GM18873 (cell line): ENCODE data around the gene PLEKHF1.

Source experiments
- ATAC-seq: cut with Tn5 transposase; IDR thresholded peaks from one replicate; pipeline ENCODE4 v1.9.1; 2021; ENCODE audit warnings: mild to moderate bottlenecking, moderate library complexity, moderate number of reproducible peaks; ENCODE audit not compliant: unreplicated experiment, low FRiP score

PLEKHF1 gene

DNA sequence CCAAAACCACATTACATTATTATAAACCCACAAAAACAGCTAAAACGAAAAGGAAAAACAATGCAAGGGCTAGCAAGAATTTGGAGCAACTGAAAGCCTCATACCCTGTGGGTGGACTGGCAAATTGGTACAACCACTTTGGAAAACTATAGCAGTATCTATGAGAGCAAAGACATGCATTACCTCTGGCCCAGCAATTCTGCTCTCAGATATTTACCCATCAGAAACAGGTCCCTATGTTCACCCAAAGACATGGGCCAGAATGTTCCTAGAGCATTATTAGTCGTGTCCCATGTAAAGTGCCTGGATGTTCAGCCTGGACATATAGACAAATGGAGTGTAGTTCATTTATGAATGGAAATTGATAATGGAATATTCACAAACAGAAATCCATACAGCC is 31.3 kb upstream of the PLEKHF1 start:
- ATAC-seq = no peak

DNA sequence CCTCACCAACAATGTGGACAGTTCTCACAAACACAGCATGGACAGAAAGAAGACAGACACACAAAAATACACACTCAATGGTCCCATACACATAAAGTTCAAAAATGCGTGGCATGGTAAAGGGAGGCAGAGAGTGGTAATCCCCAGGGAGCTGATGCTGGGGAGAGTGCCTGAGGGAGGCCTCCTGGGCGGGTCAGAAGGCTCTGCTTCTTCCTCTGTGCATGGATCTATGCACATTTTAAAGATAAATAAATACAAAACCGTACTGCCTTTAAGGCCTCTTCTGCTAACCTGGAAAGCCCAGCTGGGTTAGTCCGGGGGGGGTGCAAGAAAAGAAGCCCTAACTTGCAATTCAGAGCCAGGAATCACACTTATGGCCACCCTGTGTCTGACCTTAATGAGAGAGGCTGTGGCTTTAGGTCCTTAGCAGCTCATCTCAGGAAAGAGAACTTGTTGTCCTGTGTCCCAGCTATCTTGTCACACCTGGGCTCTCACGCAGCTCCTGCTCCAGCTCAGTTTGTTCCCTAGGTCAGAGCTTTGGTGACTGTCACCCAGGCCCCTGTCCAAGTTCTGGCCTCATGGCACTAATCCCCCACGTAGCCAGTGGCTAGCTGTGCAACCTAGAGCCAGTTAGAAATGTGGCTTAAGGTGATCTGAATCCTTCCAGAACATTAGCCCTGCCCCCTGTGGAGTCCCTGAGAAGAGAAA is 30.7 kb upstream of the PLEKHF1 start:
- no peak for ATAC-seq

GRCh38 chr19:29635963-29636362 is 29.3 kb upstream of the PLEKHF1 start:
- no peak for ATAC-seq

- ATAC-seq = no peak
These were observed 28.5 kb upstream of the PLEKHF1 start for GRCh38 chr19:29636553-29637360.

GRCh38 chr19:29639086-29639485 is 26.2 kb upstream of the PLEKHF1 start:
- no peak for ATAC-seq

GRCh38 chr19:29640231-29640630 is 25.0 kb upstream of the PLEKHF1 start:
- no peak for ATAC-seq

DNA sequence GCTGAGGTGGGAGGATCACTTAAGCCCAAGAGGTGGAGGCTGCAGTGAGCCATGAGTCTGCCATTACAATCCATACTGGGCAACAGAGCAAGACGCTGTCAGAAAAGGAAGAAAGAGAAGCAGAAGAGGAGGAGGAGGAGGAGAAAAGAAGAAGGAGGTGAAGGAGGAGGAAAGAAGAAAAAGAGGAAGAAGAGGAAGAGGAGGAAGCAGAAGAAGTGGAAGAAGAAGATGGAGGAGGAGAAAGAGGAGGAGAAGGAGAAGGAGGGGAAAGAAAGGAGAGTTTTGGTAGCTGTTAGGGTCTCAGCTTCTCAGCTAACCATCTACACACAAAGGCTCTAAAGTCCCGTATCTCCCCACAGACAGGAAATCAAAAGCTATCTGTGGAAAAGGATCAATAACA is 23.7 kb upstream of the PLEKHF1 start:
- ATAC-seq = no peak

DNA sequence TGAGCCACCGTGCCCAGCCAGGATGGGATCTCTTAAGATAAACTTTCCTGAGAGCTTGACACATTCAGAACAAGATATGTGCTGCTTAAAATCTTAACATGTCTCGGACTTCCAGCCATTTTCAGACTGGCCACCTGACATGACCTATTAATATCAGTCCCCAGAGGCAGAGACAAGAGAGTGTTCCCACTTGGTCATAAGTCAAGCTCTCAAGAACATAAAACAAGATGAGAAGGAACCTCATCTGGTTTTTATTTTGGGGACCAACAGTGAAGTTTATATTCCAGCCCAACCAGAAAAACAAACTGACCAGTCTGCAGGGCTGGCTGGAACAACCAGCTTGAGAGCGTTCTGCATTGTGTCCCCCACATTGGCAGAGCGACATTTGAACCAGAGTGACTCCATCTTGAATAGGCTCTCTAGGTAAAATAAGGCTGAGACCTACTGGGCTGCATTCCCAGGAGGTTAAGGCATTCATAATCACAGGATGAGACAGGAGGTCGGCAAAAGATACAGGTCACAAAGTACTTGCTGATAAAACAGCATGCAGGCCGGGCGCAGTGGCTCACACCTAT is 21.8 kb upstream of the PLEKHF1 start:
- no peak for ATAC-seq

DNA sequence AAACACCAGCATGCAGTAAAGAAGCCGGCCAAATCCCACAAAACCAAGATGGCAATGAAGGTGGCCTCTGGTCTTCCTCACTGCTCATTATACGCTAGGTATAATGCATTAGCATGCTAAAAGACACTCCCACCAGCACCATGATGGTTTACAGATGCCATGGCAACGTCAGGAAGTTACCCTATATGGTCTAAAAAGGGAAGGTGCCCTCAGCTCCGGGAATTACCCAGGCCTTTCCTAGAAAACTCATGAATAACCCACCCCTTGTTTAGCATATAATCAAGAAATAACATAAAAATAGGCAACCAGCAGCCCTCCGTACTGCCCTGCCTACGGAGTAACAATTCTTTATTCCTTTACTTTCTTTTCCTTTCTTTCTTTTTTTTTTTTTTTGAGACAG is 21.1 kb upstream of the PLEKHF1 start:
- ATAC-seq = no peak

DNA sequence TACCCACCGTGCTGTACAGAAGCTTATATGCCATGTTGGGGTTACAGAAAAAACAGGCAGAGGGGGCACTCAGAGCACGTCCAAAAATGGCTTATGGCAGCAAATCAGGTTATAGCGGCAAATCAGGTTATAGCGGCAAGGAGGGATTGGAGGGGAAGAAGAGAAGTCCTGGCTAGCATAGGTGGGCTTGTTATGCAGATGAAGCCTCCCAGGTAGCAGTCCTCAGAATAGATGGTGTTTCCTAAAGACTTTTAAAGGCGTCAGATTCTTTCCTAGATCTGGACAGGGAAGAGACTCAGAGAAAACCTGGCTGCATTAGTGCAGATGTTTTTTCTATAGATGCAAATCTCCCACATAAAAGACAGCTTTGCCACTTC is 19.8 kb upstream of the PLEKHF1 start:
- no peak for ATAC-seq

- ATAC-seq = no peak
These were observed 19.4 kb upstream of the PLEKHF1 start for GRCh38 chr19:29645911-29646310.

GRCh38 chr19:29650772-29651387 is 14.4 kb upstream of the PLEKHF1 start:
- no peak for ATAC-seq

DNA sequence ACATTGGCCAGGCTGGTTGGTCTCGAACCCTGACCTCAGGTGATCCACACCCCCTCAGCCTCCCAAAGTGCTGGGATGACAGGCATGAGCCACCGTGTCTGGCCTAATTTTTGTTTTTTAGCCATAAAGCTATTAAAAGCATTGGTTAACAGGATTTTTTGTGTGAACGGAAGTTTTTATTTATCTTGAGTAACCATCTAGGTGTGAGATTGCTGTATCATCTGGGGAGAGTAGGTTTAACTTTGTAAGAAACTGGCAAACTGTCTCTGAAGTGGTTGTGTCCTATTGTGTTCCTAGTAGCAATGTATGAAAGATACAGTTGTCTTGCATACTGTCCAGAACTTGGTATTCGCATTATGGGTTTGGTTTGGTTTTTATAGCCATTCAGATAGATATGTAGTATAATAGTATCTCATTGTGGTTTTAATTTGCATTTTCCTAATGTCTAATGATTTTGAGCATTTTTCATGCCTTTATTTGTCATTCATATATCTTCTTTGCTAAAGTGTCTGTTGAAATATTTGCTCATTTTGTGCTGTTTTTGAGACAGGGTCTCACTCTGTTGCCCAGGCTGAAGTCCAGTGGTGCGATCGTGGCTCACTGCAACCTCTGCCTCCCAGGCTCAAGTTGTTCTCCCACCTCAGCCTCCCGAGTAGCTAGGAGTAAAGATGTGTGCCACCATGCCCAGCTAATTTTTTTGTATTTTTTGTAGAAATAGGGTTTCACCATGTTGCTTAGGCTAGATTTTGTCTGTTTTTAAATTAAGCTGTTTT is 13.5 kb upstream of the PLEKHF1 start:
- ATAC-seq = no peak

GRCh38 chr19:29653398-29653797 is 11.9 kb upstream of the PLEKHF1 start:
- ATAC-seq = no peak

- no peak for ATAC-seq
These were observed 9.5 kb upstream of the PLEKHF1 start for GRCh38 chr19:29655648-29656335.

DNA sequence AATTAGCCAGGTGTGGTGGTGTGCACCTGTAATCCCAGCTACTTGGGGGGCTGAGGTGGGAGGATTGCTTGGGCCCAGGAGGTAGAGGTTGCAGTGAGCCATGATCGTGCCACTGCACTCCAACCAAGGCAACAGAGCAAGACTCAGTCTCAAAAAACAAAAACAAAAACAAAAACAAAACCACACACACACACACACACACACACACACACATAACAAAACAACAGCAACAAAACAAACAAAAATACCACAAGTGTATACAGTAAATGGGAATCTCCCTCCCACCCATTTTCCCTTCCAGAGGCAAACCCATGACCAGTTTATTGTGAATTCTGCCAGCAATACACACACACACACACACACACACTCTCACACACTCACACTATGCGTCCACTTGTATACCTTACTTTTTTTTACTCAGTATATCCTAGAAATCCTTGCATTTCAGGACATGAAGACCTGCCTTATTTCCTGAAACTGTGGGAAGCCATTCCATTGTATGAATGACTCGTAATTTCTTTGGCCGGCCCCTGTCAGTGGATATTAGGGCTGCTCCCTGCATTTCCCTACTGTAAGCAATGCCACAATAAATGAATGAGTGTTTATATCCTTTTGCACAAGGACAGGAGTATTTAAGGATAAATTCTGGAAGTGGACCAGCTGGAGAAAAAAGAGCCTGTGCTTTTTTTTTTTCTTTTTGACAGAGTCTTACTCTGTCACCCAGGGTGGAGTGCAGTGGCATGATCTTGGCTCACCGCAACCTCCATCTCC is 6.9 kb upstream of the PLEKHF1 start:
- ATAC-seq = no peak

GRCh38 chr19:29660835-29661234 is 4.4 kb upstream of the PLEKHF1 start:
- ATAC-seq = no peak

DNA sequence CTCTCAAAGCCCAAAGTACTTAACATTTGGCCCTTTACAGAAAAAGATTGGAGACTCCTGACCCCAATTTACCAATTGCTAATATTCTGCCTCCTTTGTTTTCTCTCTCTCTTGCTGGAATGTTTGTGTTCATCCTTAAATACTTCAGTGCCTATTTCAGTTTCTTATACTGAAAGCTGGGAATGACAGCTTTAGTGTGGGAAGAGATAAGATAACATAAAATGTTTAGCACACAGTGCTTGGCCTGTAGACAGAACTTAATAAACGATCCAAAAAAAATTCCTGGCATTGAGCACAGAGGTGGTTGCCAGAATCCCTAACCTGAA is 3.0 kb upstream of the PLEKHF1 start:
- no peak for ATAC-seq

- no peak for ATAC-seq
These were observed 2.5 kb upstream of the PLEKHF1 start for GRCh38 chr19:29662604-29663404.
